Tibial nerve (tissue), 4 donors: ENCODE data around the gene CORO2A. TPM values are rescaled to one million over a fixed set of nuclear protein-coding genes. Genes with fewer than 3 reads are reported as not detected.

Experiments used
- DNase-seq, 2 donors: peaks; one replicate each; pipeline ENCODE4 v3.0.0-alpha.2; 2019; ENCODE audit warnings: low spot score in 2 of 2
- H3K27ac ChIP-seq, 4 donors: fragments of 200-600 bp; sonication (generic) in 3 of 4; one replicate each; pipeline ENCODE4 v1.5.1; 2017 to 2019; ENCODE audit warnings: mild to moderate bottlenecking in 1 of 4
- H3K27me3 ChIP-seq, 2 donors: fragments of 200-600 bp; sonication (generic) in 1 of 2; one replicate each; pipeline versions ENCODE4 v1.5.1 to v1.6.0; 2017 to 2019
- H3K36me3 ChIP-seq, 3 donors: fragments of 200-600 bp; sonication (generic); one replicate each; pipeline ENCODE4 v1.5.1; 2018 to 2019
- H3K4me1 ChIP-seq, 4 donors: fragments of 200-600 bp; sonication (generic) in 3 of 4; one replicate each; pipeline ENCODE4 v1.5.1; 2017 to 2019
- H3K4me3 ChIP-seq, 4 donors: fragments of 200-600 bp; sonication (generic) in 3 of 4; one replicate each; pipeline ENCODE4 v1.5.1; 2017 to 2019; ENCODE audit warnings: mild to moderate bottlenecking in 1 of 4, moderate library complexity in 1 of 4
- H3K9me3 ChIP-seq, 4 donors: fragments of 200-600 bp; sonication (generic) in 3 of 4; one replicate each; pipeline ENCODE4 v1.5.1; 2017 to 2019
- CTCF ChIP-seq, 5 experiments: fragments of 200-600 bp in 3 of 5; fragments of 450-650 bp in 2 of 5; sonication (generic) in 3 of 5; IDR thresholded peaks; one replicate each; pipeline ENCODE4 v1.5.1; 2016 to 2019; ENCODE audit warnings: antibody characterized with exemption in 5 of 5, mild to moderate bottlenecking in 3 of 5, moderate library complexity in 2 of 5
- EP300 ChIP-seq, 2 donors: sonication (generic); formaldehyde crosslinking; IDR thresholded peaks; one replicate each; pipeline ENCODE4 v1.6.1; 2017; ENCODE audit warnings: antibody characterized with exemption in 2 of 2, mild to moderate bottlenecking in 1 of 2
- POLR2A ChIP-seq, 2 donors: fragments of 450-650 bp; IDR thresholded peaks; one replicate each; pipeline ENCODE4 v1.6.1; 2017; ENCODE audit warnings: antibody characterized with exemption in 2 of 2, mild to moderate bottlenecking in 2 of 2, moderate library complexity in 2 of 2
- WGBS, 2 donors: methylation state at CpG; one replicate each; pipeline ENCODE4 v1.1.5; 2018; 5-methylcytosine and 5-hydroxymethylcytosine counted together
- total RNA-seq, 4 donors: library from RNA; depleted of rRNA; stranded (reverse); fragments of >200 nt; gene quantifications; one replicate each; pipeline ENCODE4 v1.1.0, GENCODE V29; 2016

The CORO2A gene
- total RNA-seq, 4 donors from 2014 or later: 1.9 to 3.3 (median 3.2) TPM

- H3K4me3 ChIP-seq: no peak overlapping the region
- peaks cover 0 to 63% (median 0%) of the 10 kb centered on the region in 3 donors for H3K36me3 ChIP-seq
- peak overlapping the region in 2 of 4 donors; percentile 44 to 50 for H3K27ac ChIP-seq
- no peak for DNase-seq
- H3K9me3 ChIP-seq: no peaks in the 10 kb centered on the region
- 76 to 85% methylated on average over 4 of the region's 4 CpGs for WGBS, 2 donors
- no peak for TF ChIP-seq POLR2A (IDR thresholded peaks at IDR 0.05)
- TF ChIP-seq EP300 (IDR thresholded peaks at IDR 0.05): no peak
- no peak for TF ChIP-seq CTCF (IDR thresholded peaks at IDR 0.05)
- no peaks in the 10 kb centered on the region for H3K27me3 ChIP-seq
- H3K4me1 ChIP-seq: peaks cover 0 to 30% (median 14%) of the 10 kb centered on the region in 4 donors
Observed at GRCh38 chr9:98226957-98227356, 34.5 kb upstream of the CORO2A start.

GRCh38 chr9:98226516-98226915 is 34.1 kb upstream of the CORO2A start:
- TF ChIP-seq EP300 (IDR thresholded peaks at IDR 0.05) (peak in 1 of 2 donors; percentile 59), POLR2A (IDR thresholded peaks at IDR 0.05) (no peak)

GRCh38 chr9:98225015-98225442 is 32.6 kb upstream of the CORO2A start:
- DNase-seq: no peak
- TF ChIP-seq EP300 (IDR thresholded peaks at IDR 0.05) (no peak), CTCF (IDR thresholded peaks at IDR 0.05) (no peak), POLR2A (IDR thresholded peaks at IDR 0.05) (no peak)
- 94 to 97% methylated on average over 6 of the region's 6 CpGs for WGBS, 2 donors
- H3K9me3 ChIP-seq: no peaks in the 10 kb centered on the region
- peak overlapping the region in 2 of 4 donors; percentile 46 to 67 for H3K27ac ChIP-seq
- H3K4me3 ChIP-seq: no peak overlapping the region
- no peaks in the 10 kb centered on the region for H3K27me3 ChIP-seq
- peaks cover 0 to 30% (median 14%) of the 10 kb centered on the region in 4 donors for H3K4me1 ChIP-seq
- H3K36me3 ChIP-seq: peaks cover 0 to 63% (median 5%) of the 10 kb centered on the region in 3 donors

More at GRCh38 chr9:98226516-98226915, 34.1 kb upstream of the CORO2A start:
- Histone ChIP-seq H3K4me1 (peaks cover 0 to 30% (median 14%) of the 10 kb centered on the region in 4 donors), H3K4me3 (no peak overlapping the region), H3K27me3 (no peaks in the 10 kb centered on the region), H3K36me3 (peaks cover 0 to 59% (median 0%) of the 10 kb centered on the region in 3 donors), H3K9me3 (no peaks in the 10 kb centered on the region), H3K27ac (peak overlapping the region in 2 of 4 donors; percentile 67 to 75)
- WGBS, 2 donors: 38 to 49% methylated on average over 1 of the region's 1 CpG
- no peak for DNase-seq

GRCh38 chr9:98222885-98223691 is 30.7 kb upstream of the CORO2A start:
- Histone ChIP-seq H3K27me3 (no peaks in the 10 kb centered on the region), H3K36me3 (peaks cover 0 to 61% (median 5%) of the 10 kb centered on the region in 3 donors), H3K9me3 (no peaks in the 10 kb centered on the region), H3K27ac (peak overlapping the region in 2 of 4 donors; percentile 68 to 83), H3K4me1 (peaks cover 0 to 36% (median 12%) of the 10 kb centered on the region in 4 donors), H3K4me3 (no peak overlapping the region)
- DNase-seq: peak in 1 of 2 donors; percentile 44
- WGBS, 2 donors: 37 to 43% methylated on average over 5 of the region's 5 CpGs
- TF ChIP-seq POLR2A (IDR thresholded peaks at IDR 0.05): no peak
- peak in 1 of 2 donors; percentile 59 for TF ChIP-seq EP300 (IDR thresholded peaks at IDR 0.05)
- no peak for TF ChIP-seq CTCF (IDR thresholded peaks at IDR 0.05)

GRCh38 chr9:98220911-98221310 is 28.5 kb upstream of the CORO2A start:
- Histone ChIP-seq H3K9me3 (no peaks in the 10 kb centered on the region), H3K36me3 (peaks cover 0 to 61% (median 5%) of the 10 kb centered on the region in 3 donors)
- WGBS, 2 donors: 92 to 93% methylated on average over 20 to 21 of the region's 21 CpGs

More at GRCh38 chr9:98220911-98221310, 28.5 kb upstream of the CORO2A start:
- DNase-seq: no peak
- Histone ChIP-seq H3K4me3 (no peak overlapping the region), H3K4me1 (peaks cover 0 to 32% (median 9%) of the 10 kb centered on the region in 4 donors), H3K27ac (no peak overlapping the region), H3K27me3 (no peaks in the 10 kb centered on the region)
- TF ChIP-seq CTCF (IDR thresholded peaks at IDR 0.05): no peak
- no peak for TF ChIP-seq POLR2A (IDR thresholded peaks at IDR 0.05)
- no peak for TF ChIP-seq EP300 (IDR thresholded peaks at IDR 0.05)
